ENCODE data around the gene ADCY2.

DNA sequence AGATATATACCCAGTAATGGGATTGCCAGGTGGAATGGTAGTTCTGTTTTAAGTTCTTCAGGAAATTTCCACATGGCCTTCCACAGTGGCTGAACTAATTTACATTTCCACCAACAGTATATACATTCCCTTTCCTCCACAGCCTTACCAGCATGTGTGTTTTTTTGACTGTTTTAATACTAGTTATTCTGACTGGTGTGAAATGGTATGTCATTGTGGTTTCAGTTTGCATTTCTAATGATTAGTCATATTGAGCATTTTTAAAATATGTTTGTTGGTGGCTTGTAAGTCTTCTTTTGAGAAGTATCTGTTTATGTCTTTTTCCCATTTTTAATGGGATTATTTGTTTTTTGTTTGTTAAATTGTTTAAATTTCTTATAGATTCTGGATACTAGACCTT, 246.1 kb downstream of the ADCY2 start:
- no peak for TF ChIP-seq POLR2A (IDR thresholded peaks at IDR 0.05)
- TF ChIP-seq, protein P1, sequence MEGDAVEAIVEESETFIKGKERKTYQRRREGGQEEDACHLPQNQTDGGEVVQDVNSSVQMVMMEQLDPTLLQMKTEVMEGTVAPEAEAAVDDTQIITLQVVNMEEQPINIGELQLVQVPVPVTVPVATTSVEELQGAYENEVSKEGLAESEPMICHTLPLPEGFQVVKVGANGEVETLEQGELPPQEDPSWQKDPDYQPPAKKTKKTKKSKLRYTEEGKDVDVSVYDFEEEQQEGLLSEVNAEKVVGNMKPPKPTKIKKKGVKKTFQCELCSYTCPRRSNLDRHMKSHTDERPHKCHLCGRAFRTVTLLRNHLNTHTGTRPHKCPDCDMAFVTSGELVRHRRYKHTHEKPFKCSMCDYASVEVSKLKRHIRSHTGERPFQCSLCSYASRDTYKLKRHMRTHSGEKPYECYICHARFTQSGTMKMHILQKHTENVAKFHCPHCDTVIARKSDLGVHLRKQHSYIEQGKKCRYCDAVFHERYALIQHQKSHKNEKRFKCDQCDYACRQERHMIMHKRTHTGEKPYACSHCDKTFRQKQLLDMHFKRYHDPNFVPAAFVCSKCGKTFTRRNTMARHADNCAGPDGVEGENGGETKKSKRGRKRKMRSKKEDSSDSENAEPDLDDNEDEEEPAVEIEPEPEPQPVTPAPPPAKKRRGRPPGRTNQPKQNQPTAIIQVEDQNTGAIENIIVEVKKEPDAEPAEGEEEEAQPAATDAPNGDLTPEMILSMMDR (IDR thresholded peaks at IDR 0.05), result no peak
- TF ChIP-seq EP300 (IDR thresholded peaks at IDR 0.05), result no peak
